H1 (cell line): ENCODE measurements around the gene HFM1. TPM values are rescaled to one million over a fixed set of nuclear protein-coding genes. Genes with fewer than 3 reads are reported as not detected.

Source experiments
- ATF2 ChIP-seq: IDR thresholded peaks from 2 replicates; pipeline ENCODE4 v1.6.1; 2012; ENCODE audit warnings: low read length, inconsistent platforms
- BACH1 ChIP-seq: IDR thresholded peaks from 2 replicates; pipeline ENCODE4 v1.6.1; 2012; ENCODE audit warnings: low read length, improper control_type of control experiment
- CTBP2 ChIP-seq: IDR thresholded peaks from 2 replicates; pipeline ENCODE4 v1.7.0; 2011; ENCODE audit warnings: borderline replicate concordance, mild to moderate bottlenecking, moderate library complexity, mixed read lengths, low read length; ENCODE audit not compliant: insufficient read depth, insufficient read length
- CTCF ChIP-seq, 3 experiments: IDR thresholded peaks; 1 replicate in 2 of 3; 2 replicates in 1 of 3; pipeline versions ENCODE4 v1.5.1 to v1.6.1; 2011; ENCODE audit warnings: low read length in 3 of 3, mild to moderate bottlenecking in 3 of 3, inconsistent platforms in 2 of 3, low read depth in 1 of 3, moderate library complexity in 1 of 3; ENCODE audit not compliant: insufficient read depth in 1 of 3; ENCODE audit errors: control extremely low read depth in 1 of 3
- E2F6 ChIP-seq: IDR thresholded peaks from 2 replicates; pipeline ENCODE4 v1.6.1; 2012; ENCODE audit warnings: inconsistent platforms
- EGR1 ChIP-seq: IDR thresholded peaks from 2 replicates; pipeline ENCODE4 v1.6.1; 2011; ENCODE audit warnings: low read depth, low read length, borderline replicate concordance
- EP300 ChIP-seq, 2 experiments: IDR thresholded peaks; 1 replicate in 1 of 2; 2 replicates in 1 of 2; pipeline ENCODE4 v1.6.1; 2011 to 2012; ENCODE audit warnings: low read depth in 2 of 2, low read length in 2 of 2, mild to moderate bottlenecking in 2 of 2, borderline replicate concordance in 1 of 2, inconsistent platforms in 1 of 2, moderate library complexity in 1 of 2
- KDM5A ChIP-seq: fragments of 200-600 bp; IDR thresholded peaks from 2 replicates; pipeline ENCODE4 v1.7.1; 2012; ENCODE audit warnings: mild to moderate bottlenecking, low read length, inconsistent platforms, mixed read lengths
- NANOG ChIP-seq: IDR thresholded peaks from 2 replicates; pipeline ENCODE4 v1.6.1; 2011; ENCODE audit warnings: low read length, low read depth, mild to moderate bottlenecking, inconsistent platforms; ENCODE audit not compliant: insufficient read depth, poor library complexity, severe bottlenecking
- RXRA ChIP-seq: IDR thresholded peaks from 2 replicates; pipeline ENCODE4 v1.6.1; 2011; ENCODE audit warnings: low read depth, mild to moderate bottlenecking, low read length, moderate library complexity; ENCODE audit not compliant: insufficient read depth
- SAP30 ChIP-seq: fragments of 300-600 bp; sonication (generic); IDR thresholded peaks from 2 replicates; pipeline ENCODE4 v1.7.1; 2012; ENCODE audit warnings: low read length, moderate library complexity, mild to moderate bottlenecking, inconsistent platforms; ENCODE audit not compliant: insufficient read depth, insufficient replicate concordance
- SUZ12 ChIP-seq: fragments of 200-600 bp; sonication (generic); IDR thresholded peaks from 2 replicates; pipeline ENCODE4 v1.6.1; 2012; ENCODE audit warnings: mild to moderate bottlenecking, inconsistent platforms, low read length, moderate library complexity, mixed read lengths
- TAF7 ChIP-seq: optimal IDR thresholded peaks from 2 replicates; pipeline ENCODE3; 2011; ENCODE audit warnings: low read depth, mild to moderate bottlenecking, inconsistent platforms, low read length, moderate library complexity, borderline replicate concordance
- TEAD4 ChIP-seq: IDR thresholded peaks from 2 replicates; pipeline ENCODE4 v1.6.1; 2012; ENCODE audit warnings: low read depth, low read length, inconsistent platforms, mixed read lengths
- USF2 ChIP-seq: IDR thresholded peaks from 2 replicates; pipeline ENCODE4 v1.6.1; 2011; ENCODE audit warnings: low read length, improper control_type of control experiment
- YY1 ChIP-seq: IDR thresholded peaks from 2 replicates; pipeline ENCODE4 v1.6.1; 2011; ENCODE audit warnings: low read depth, mild to moderate bottlenecking, low read length
- polyA plus RNA-seq, 7 experiments: library from polyadenylated mRNA; depleted of rRNA in 3 of 7; stranded (reverse) in 5 of 7; unstranded in 2 of 7; fragments of >200 nt in 5 of 7; fragments of 200-250 nt in 2 of 7; gene quantifications; 1 replicate in 5 of 7; 2 replicates in 1 of 7; 4 replicates in 1 of 7; pipeline versions ENCODE4 v1.2.1 to v1.2.3, GENCODE V29; 2011 to 2013; ENCODE audit warnings: missing spikeins in 2 of 7, mixed read lengths in 2 of 7
- total RNA-seq: library from RNA; stranded (reverse); fragmentation: NEBNext Ultra II Directional; extraction: Animal tissue kit (Norgen Biotek cat#: 25700); gene quantifications from 2 replicates; pipeline ENCODE4 v1.2.1, GENCODE V29; 2021

Gene HFM1
- total and polyA plus RNA-seq, 2 of the 8 experiments (the other 6 are each of a cell fraction or from before 2014, with no cell fraction given), result 0.23 to 1.2 TPM

- no peak for TF ChIP-seq USF2
- TF ChIP-seq CTBP2, result no peak
- TF ChIP-seq KDM5A, result no peak
- TF ChIP-seq TAF7, result no peak
- TF ChIP-seq E2F6, result no peak
- no peak for TF ChIP-seq EGR1
- TF ChIP-seq CTCF (IDR thresholded peaks at IDR 0.05; ENCODE audit: control extremely low read depth in 1 of 3, insufficient read depth in 1 of 3, low read depth in 1 of 3, low read length in 3 of 3), result peak in 2 of 3 experiments; percentile 78 to 92; a peak in 3 of 4 replicates
- TF ChIP-seq SAP30, result no peak
- peak; percentile 100 for TF ChIP-seq BACH1
- TF ChIP-seq ATF2, result no peak
- 0 out of 2 replicates have a peak, but pooled peaks have one; percentile 20 for TF ChIP-seq YY1
- no peak for TF ChIP-seq NANOG
- TF ChIP-seq EP300 (IDR thresholded peaks at IDR 0.05; ENCODE audit: borderline replicate concordance in 1 of 2, low read depth in 2 of 2, low read length in 2 of 2), result 0 out of 3 replicates have a peak, but pooled peaks of 1 of the 2 experiments have one; percentile 5
- TF ChIP-seq TEAD4, result peak; percentile 41; the same call in 1 of the 2 replicates
- TF ChIP-seq SUZ12, result no peak
- TF ChIP-seq RXRA, result no peak
Measured at GRCh38 chr1:91282695-91283420, 121.8 kb downstream of the HFM1 start (continued).
